BJ (cell line): ENCODE data around the gene JAKMIP1. TPM values are rescaled to one million over a fixed set of nuclear protein-coding genes. Genes with fewer than 3 reads are reported as not detected.

Experiments
- CTCF ChIA-PET: fragments of 350-600 bp; formaldehyde crosslinking; extraction: SDS; loops from one replicate; lab custom pipeline; 2021; ENCODE audit warnings: antibody characterized with exemption, inconsistent platforms; lab: Yijun Ruan, JAX
- POLR2A ChIA-PET: fragments of 300-600 bp; sonication (Branson Sonifier 250); formaldehyde crosslinking; extraction: SDS; loops from one replicate; lab custom pipeline; 2021; ENCODE audit warnings: antibody characterized with exemption; lab: Charles Lee
- DNase-seq: peaks from one replicate; pipeline ENCODE4 v3.0.0-alpha.2; 2011; ENCODE audit warnings: low read depth
- H3K27me3 ChIP-seq: 2 replicates; pipeline ENCODE4 v1.6.0; 2011; ENCODE audit warnings: low read length; ENCODE audit not compliant: control insufficient read depth, insufficient read depth
- H3K36me3 ChIP-seq: 2 replicates; pipeline ENCODE4 v1.5.1; 2011; ENCODE audit warnings: low read length; ENCODE audit not compliant: control insufficient read depth, insufficient read depth
- H3K4me3 ChIP-seq: 2 replicates; pipeline ENCODE4 v1.5.1; 2011; ENCODE audit warnings: low read depth, mild to moderate bottlenecking, control low read depth, low read length
- polyA plus RNA-seq: library from polyadenylated mRNA; depleted of rRNA; stranded (reverse); fragments of >200 nt; gene quantifications from 2 replicates; pipeline ENCODE4 v1.2.3, GENCODE V29; 2011
- TF ChIP-seq, protein P1 (sequence below): IDR thresholded peaks from 2 replicates; pipeline ENCODE4 v1.5.1; 2011; ENCODE audit warnings: low read depth, mild to moderate bottlenecking, control low read depth, inconsistent platforms, low read length, moderate library complexity; ENCODE audit not compliant: insufficient read depth

JAKMIP1 gene
- polyA plus RNA-seq, 1 experiment: not detected

DNA sequence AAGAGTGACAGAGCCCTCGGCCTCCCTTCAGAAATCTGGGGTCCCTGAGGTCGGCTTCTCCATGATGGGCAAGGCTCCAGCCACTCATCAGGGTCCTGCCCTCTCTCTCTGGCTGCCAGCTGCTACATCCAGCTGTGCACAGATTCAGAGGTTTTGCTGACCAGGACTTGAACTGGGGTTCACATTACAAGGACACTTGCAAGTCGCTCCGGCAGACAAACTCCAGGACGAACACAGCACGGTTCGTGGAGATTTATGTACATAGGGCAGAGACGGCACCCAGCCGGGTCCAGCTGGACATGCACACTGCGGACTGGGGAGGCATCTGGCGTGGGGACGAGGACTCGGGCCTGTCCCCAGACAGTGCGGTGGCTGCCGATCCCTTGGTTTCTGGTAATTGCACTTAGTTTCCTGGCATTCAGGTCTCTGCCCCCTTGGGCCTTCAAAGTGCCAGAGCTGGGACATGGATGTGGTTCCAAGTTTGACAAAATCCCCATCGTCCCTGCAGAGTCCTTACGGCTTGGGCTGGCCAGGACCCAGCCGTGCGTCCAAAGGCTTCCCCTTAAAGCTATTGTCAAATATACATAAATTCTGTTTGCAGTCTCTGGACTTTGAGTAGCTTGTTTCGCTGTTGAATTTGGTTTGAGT is 175.9 kb downstream of the JAKMIP1 start:
- TF ChIP-seq, protein P1, sequence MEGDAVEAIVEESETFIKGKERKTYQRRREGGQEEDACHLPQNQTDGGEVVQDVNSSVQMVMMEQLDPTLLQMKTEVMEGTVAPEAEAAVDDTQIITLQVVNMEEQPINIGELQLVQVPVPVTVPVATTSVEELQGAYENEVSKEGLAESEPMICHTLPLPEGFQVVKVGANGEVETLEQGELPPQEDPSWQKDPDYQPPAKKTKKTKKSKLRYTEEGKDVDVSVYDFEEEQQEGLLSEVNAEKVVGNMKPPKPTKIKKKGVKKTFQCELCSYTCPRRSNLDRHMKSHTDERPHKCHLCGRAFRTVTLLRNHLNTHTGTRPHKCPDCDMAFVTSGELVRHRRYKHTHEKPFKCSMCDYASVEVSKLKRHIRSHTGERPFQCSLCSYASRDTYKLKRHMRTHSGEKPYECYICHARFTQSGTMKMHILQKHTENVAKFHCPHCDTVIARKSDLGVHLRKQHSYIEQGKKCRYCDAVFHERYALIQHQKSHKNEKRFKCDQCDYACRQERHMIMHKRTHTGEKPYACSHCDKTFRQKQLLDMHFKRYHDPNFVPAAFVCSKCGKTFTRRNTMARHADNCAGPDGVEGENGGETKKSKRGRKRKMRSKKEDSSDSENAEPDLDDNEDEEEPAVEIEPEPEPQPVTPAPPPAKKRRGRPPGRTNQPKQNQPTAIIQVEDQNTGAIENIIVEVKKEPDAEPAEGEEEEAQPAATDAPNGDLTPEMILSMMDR: no peak
- ChIA-PET POLR2A (no interaction called here), CTCF (interaction anchor here (1.6 kb wide), 1 partner anchor 26 kb away, joined by 4 read pairs; no protein-coding TSS in a partner anchor)
- Histone ChIP-seq H3K4me3 (no peak overlapping the region), H3K36me3 (no peaks in the 10 kb centered on the region), H3K27me3 (no peaks in the 10 kb centered on the region; the same call in 1 of the 2 replicates)
- no peak for DNase-seq

GRCh38 chr4:6023731-6024130 is 176.6 kb downstream of the JAKMIP1 start:
- POLR2A ChIA-PET: no interaction called here
- CTCF ChIA-PET: interaction anchor here (1.6 kb wide), 1 partner anchor 25 kb away, joined by 4 read pairs; no protein-coding TSS in a partner anchor
- H3K4me3 ChIP-seq: no peak overlapping the region
- H3K36me3 ChIP-seq: no peaks in the 10 kb centered on the region
- DNase-seq: no peak
- TF ChIP-seq, protein P1: no peak
- H3K27me3 ChIP-seq: no peaks in the 10 kb centered on the region; the same call in 1 of the 2 replicates

DNA sequence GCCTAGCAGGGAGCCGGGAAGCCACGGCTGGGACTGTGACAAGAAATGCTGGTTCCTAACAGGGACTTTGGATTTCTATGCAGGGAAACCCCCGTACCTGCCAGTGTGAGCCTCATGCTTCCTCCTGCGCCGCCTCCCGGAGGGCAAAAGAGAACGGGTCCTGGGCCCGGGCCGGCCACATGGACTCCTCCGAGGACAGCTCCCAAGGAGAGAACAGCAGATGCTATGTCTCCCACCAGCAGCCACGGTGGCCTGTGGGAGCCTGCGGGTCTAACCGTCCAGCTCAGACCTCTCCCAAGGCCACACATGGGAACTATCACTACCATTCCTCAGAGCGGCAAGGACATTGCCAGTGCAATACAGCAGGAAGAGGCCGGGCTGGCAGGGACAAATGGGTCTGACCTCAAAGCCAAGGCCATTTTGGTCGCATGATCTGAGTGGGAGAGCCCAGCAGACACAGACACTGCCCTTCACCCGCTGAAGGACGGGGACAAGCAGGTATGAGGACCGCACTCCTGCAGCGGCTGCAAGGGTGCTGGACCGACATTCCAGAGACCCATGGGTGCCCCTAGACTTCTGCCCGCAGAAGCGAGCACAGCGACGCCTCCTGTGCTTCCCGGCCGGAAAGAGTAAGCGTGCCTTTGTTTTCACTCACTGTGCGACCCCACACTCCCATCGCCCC is 177.6 kb downstream of the JAKMIP1 start:
- DNase-seq: no peak
- ChIA-PET CTCF (interaction anchor here (1.6 kb wide), 1 partner anchor 24 kb away, joined by 4 read pairs; no protein-coding TSS in a partner anchor), POLR2A (no interaction called here)
- TF ChIP-seq, protein P1: no peak
- H3K27me3 ChIP-seq: no peaks in the 10 kb centered on the region
- no peak overlapping the region for H3K4me3 ChIP-seq
- H3K36me3 ChIP-seq: no peaks in the 10 kb centered on the region

GRCh38 chr4:6021831-6022606 is 178.3 kb downstream of the JAKMIP1 start:
- TF ChIP-seq, protein P1: no peak
- H3K36me3 ChIP-seq: no peaks in the 10 kb centered on the region
- ChIA-PET POLR2A (no interaction called here), CTCF (no interaction called here)
- H3K27me3 ChIP-seq: no peaks in the 10 kb centered on the region
- no peak for DNase-seq
- no peak overlapping the region for H3K4me3 ChIP-seq

GRCh38 chr4:6020613-6021012 is 179.7 kb downstream of the JAKMIP1 start:
- POLR2A ChIA-PET: no interaction called here
- TF ChIP-seq, protein P1: no peak
- H3K36me3 ChIP-seq: no peaks in the 10 kb centered on the region
- H3K4me3 ChIP-seq: no peak overlapping the region
- CTCF ChIA-PET: interaction anchor here (1.0 to 2.6 kb wide), 6 partner anchors 9 to 620 kb away, joined by 3 to 9 read pairs (median 4); no protein-coding TSS in a partner anchor
- no peaks in the 10 kb centered on the region for H3K27me3 ChIP-seq
- no peak for DNase-seq
